Measurements from ENCODE around the gene VANGL2. TPM values are rescaled to one million over a fixed set of nuclear protein-coding genes. Genes with fewer than 3 reads are reported as not detected.
A peak's percentile ranks its signal among the peaks of the same experiment; 100 is the strongest.

Gene VANGL2
- total and polyA plus RNA-seq, 9 of the 15 experiments (the other 6 are each of a cell fraction or from before 2014, with no cell fraction given) = 0.28 to 4.0 (median 0.98) TPM

- TF ChIP-seq, protein P1, sequence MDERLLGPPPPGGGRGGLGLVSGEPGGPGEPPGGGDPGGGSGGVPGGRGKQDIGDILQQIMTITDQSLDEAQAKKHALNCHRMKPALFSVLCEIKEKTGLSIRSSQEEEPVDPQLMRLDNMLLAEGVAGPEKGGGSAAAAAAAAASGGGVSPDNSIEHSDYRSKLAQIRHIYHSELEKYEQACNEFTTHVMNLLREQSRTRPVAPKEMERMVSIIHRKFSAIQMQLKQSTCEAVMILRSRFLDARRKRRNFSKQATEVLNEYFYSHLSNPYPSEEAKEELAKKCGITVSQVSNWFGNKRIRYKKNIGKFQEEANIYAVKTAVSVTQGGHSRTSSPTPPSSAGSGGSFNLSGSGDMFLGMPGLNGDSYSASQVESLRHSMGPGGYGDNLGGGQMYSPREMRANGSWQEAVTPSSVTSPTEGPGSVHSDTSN (CRISPR knock-in tag; IDR thresholded peaks at IDR 0.05; ENCODE audit: low read depth) = no peak
- TF ChIP-seq, protein P1 (tag; conservative IDR thresholded peaks at IDR 0.05; ENCODE audit: low read depth) = no peak
- TF ChIP-seq, protein P2, sequence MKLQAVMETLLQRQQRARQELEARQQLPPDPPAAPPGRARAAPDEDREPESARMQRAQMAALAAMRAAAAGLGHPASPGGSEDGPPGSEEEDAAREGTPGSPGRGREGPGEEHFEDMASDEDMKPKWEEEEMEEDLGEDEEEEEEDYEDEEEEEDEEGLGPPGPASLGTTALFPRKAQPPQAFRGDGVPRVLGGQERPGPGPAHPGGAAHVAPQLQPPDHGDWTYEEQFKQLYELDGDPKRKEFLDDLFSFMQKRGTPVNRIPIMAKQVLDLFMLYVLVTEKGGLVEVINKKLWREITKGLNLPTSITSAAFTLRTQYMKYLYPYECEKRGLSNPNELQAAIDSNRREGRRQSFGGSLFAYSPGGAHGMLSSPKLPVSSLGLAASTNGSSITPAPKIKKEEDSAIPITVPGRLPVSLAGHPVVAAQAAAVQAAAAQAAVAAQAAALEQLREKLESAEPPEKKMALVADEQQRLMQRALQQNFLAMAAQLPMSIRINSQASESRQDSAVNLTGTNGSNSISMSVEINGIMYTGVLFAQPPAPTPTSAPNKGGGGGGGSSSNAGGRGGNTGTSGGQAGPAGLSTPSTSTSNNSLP (IDR thresholded peaks at IDR 0.05; ENCODE audit: borderline replicate concordance, low read depth, low read length) = no peak
- TF ChIP-seq NCOR1 (IDR thresholded peaks at IDR 0.05) = peak; percentile 59
- no peak for TF ChIP-seq U2AF1 (optimal IDR thresholded peaks at IDR 0.05; ENCODE audit: low read depth, low read length)
- no peak for TF ChIP-seq ZNF780A (CRISPR knock-in tag; IDR thresholded peaks at IDR 0.05)
- no peak for TF ChIP-seq RBM17 (IDR thresholded peaks at IDR 0.05; ENCODE audit: borderline replicate concordance, low read depth, low read length)
- no peak for TF ChIP-seq ASH1L (IDR thresholded peaks at IDR 0.05; ENCODE audit: borderline replicate concordance, low read depth, partially characterized antibody)
- TF ChIP-seq NRF1 (conservative IDR thresholded peaks at IDR 0.05 in 1 of 2, IDR thresholded peaks at IDR 0.05 in 1 of 2) = peak in 1 of 2 experiments; percentile 55; a peak in 2 of 4 replicates
- TF ChIP-seq CHD1 (IDR thresholded peaks at IDR 0.05; ENCODE audit: low read length) = no peak
- peak; percentile 85 for TF ChIP-seq CBFA2T2 (conservative IDR thresholded peaks at IDR 0.05)
- TF ChIP-seq TCF7L2 (IDR thresholded peaks at IDR 0.05; ENCODE audit: low read depth, low read length) = no peak
- TF ChIP-seq, protein P3, sequence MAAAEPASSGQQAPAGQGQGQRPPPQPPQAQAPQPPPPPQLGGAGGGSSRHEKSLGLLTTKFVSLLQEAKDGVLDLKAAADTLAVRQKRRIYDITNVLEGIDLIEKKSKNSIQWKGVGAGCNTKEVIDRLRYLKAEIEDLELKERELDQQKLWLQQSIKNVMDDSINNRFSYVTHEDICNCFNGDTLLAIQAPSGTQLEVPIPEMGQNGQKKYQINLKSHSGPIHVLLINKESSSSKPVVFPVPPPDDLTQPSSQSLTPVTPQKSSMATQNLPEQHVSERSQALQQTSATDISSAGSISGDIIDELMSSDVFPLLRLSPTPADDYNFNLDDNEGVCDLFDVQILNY (CRISPR knock-in tag; IDR thresholded peaks at IDR 0.05) = no peak
- no peak for TF ChIP-seq ZNF512 (tag; IDR thresholded peaks at IDR 0.05)
- TF ChIP-seq ZNF165 (CRISPR knock-in tag; IDR thresholded peaks at IDR 0.05; ENCODE audit: borderline replicate concordance) = no peak
- TF ChIP-seq TRIM24 (IDR thresholded peaks at IDR 0.05) = peak; percentile 85 to 89; a peak in 3 of 4 replicates
- TF ChIP-seq SREBF2 (CRISPR knock-in tag; IDR thresholded peaks at IDR 0.05) = no peak
- TF ChIP-seq CHD4 (IDR thresholded peaks at IDR 0.05; ENCODE audit: insufficient read depth, insufficient replicate concordance, low read depth, low read length, poor library complexity, severe bottlenecking) = no peak
Measured at GRCh38 chr1:160420881-160421842, 20.8 kb downstream of the VANGL2 start (continued).

Measured in K562 (cell line).